ENCODE data around the gene LRRC59.

LRRC59 gene

DNA sequence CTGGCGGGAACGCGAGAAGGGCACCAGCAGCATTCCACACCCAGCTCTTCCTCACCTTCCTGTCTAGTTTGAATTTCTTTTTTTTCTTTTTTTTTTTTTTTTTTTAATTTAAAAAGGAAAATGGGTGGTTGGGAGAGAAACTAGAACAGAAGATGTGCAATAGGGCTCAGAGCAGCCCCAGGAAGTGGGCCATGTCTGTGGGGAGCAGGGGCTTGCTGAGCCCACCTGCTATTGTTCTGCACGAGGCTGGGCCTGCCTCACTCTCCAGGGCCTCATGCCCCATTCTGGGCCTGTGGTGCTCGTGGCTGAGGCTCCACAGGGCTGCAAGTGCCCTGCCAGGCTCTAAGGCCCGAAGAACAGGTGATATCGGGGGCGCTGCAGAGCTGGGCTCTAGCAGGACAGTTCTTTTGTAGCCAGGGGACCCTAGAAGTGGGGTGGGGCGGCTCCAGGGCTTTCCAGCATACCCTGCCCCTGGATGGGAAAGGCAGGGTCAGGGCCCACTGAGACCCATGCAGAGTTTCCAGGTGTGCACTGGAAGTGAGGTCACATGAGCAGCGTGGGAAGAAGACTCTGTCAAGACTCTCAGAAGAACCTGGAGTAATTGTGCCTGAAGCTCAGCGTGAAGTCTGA lies 36.7 kb downstream of the LRRC59 start:
- no peak for DNase-seq

DNA sequence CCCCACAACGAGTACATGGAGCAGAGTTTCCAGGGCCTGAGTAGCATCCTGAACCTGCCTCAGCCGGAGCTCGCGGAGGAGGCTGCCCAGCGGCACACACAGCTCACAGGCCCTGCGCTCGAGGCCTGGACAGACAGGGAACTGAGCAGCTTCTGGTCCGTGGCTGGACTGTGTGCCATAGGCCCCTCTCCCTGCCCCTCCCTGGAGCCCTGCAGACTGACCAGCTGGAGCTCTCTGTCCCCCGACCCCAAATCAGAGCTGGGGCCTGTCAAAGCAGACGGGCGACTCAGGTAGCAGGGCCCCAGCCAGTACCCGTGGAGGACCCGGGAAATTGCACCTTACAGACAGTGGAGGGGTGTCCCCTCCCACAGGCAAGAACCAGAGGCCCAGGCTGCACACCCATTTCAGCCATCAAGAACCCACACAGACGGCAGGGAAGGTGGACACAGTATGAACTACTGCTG lies 37.3 kb downstream of the LRRC59 start:
- DNase-seq, result no peak

DNA sequence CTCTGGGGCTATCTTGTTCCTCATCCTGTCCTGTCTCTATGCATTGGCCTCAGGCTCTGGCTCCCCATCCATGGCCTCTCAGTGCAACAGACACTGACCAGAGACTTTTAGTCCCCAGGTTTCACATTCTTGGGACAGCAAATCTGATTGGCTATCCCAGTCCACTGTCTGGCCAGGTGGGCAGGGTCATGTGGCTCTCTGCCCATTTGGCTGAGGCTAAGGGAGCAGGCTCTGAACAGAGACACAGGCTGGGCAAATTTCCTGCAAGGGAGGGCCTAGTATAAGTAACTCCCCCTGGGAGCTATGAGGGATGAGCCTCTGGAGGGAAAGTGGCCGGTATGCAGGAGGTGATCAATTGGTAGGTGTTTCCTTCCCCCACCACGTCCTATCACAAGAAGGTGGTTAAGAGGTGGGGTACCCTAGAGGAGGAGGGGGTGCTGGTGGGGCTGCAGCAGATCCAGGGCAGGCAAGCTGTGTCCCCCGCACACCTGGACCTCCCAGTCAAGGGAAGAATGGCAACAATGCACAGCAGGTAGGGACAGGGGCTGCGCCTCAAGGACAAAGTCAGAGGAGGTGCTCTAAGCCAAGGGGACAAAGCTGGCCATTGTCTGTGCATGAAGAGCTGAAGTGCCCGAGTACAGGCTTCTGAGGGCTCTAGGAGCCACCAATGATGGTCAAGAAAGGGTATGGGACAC lies 38.2 kb downstream of the LRRC59 start:
- no peak for DNase-seq

GRCh38 chr17:50358177-50358576 lies 39.1 kb downstream of the LRRC59 start:
- DNase-seq, result no peak

GRCh38 chr17:50356892-50357510 lies 40.3 kb downstream of the LRRC59 start:
- DNase-seq, result no peak

GRCh38 chr17:50356418-50356817 lies 40.9 kb downstream of the LRRC59 start:
- DNase-seq, result no peak

DNA sequence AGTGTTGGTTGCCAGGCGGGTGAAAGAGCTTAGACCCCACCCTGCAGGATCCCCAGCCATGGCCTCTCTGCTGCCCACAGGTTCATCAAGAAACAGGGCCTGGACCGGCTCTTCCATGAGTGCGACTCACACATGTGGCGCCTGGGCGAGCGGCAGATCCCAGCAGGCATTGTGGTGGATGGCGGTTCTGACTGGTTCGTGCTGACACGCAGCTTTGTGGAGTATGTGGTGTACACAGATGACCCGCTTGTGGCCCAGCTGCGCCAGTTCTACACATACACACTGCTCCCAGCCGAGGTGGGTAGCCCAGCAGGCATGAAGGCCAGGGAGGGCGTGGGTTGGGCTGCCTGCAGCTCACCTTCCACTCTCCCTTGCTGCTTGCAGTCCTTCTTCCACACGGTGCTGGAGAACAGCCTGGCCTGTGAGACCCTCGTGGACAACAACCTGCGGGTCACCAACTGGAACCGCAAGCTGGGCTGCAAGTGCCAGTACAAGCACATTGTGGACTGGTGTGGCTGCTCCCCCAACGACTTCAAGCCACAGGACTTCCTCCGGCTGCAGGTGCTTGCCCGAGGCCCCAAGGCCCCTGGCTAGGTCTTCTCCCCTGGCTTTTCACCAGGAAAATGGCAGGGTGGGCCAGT lies 41.5 kb downstream of the LRRC59 start:
- no peak for DNase-seq

DNA sequence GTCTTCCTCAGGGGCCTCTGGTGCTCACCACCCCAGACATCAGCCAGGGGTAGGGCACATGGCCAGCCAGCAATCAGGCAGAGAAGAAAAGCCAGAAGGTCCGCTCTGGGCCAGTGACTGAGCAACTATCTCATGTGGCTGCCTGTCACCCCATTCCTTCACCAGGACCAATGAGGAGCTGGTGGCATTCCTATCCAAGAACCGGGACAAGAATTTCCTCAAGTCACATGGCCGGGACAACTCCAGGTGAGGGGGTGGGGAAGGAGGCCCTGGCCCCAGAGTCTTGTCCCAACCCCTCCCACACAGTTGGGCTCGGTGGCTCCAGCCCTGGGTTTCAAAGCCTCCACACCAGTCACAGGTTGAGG lies 42.0 kb downstream of the LRRC59 start:
- DNase-seq, result no peak

DNA sequence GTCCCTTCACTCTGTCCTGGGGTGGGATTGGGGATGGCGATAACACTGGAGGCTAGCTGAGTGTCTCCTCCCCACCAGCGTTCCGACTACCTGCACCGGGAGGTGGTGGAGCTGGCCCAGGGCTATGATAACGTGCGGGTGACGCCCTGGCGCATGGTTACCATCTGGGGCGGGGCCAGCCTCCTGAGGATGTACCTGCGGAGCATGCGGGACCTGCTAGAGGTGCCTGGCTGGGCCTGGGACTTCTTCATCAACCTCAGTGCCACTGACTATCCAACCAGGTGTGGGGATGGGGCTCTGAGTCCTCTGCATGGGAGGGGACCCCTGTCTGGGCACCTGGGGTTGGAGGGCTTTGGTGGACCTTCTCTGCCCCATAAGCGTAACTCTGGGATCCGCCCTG lies 42.5 kb downstream of the LRRC59 start:
- DNase-seq, result no peak

- no peak for DNase-seq
Measured at GRCh38 chr17:50354198-50354597, 43.1 kb downstream of the LRRC59 start.

GRCh38 chr17:50353600-50354195 lies 43.6 kb downstream of the LRRC59 start:
- DNase-seq, result no peak

DNA sequence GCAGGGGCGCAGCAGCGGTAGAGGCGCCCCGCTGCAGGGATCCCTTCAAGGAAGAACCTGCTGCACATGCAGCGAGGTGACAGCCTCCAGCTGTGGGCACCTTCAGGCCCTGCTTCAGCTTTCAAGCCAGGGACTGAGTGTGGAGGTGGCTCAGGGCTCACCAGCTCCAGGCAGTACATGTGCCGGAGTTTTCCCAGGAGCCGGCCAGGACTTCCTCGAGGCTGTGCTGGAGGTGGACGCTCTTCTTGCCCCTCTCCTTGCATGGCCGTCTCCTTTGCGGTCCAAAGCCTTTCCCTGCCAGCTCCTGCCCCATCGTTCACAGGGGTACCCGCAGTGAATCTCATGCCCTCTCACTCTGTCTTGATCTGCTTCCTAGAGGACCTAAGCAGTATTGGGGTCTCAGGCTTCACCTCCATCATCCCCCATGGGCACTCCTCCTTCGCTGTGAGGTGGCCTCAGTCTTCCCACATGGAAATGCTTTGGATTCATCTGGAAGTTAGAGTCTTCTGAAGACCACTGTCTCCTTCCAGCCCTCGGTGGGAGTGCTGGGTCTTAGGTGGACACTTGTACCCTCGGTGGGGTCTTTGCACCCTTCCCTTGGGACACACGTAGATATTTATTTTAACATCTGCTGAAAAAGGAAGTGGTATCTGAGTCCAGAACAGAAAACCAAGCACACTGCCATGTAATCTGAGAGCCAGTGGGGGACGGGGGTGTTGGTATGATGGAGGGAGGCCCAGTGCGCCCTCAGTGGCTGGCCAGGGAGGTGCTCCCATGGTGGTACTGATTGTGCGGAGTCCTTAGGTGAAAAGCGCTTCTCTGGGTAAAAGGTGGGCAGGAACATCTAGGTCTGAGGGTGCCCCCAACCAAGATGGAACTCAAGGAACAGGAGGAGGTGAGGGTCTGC lies 44.4 kb downstream of the LRRC59 start:
- DNase-seq, result no peak

GRCh38 chr17:50352072-50352692 lies 45.1 kb downstream of the LRRC59 start:
- DNase-seq, result no peak

DNA sequence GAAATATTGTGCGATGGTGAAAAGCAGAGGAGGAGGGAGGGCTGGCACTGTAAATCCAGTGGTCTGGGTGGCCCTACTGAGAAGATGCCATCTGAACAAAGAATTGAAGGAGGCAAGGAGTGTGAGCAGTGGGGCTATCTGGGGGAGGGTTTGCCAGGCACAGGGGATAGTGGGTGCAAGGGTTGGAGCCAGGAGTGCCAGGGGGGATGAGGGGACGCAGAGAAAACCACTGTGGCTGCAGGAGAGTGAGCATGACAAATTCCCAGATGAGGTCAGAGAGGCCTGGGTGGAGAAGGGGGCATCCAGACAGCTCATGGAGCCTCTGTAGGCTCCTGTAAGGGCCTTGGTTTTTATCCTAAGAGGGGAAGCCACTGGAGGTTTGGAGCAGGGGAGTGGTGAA lies 46.6 kb downstream of the LRRC59 start:
- no peak for DNase-seq

- no peak for DNase-seq
Measured at GRCh38 chr17:50349243-50349600, 48.1 kb downstream of the LRRC59 start.

GRCh38 chr17:50348522-50349242 lies 48.6 kb downstream of the LRRC59 start:
- no peak for DNase-seq

GRCh38 chr17:50347894-50348291 lies 49.4 kb downstream of the LRRC59 start:
- no peak for DNase-seq

GRCh38 chr17:50347117-50347893 lies 50.0 kb downstream of the LRRC59 start:
- no peak for DNase-seq

DNA sequence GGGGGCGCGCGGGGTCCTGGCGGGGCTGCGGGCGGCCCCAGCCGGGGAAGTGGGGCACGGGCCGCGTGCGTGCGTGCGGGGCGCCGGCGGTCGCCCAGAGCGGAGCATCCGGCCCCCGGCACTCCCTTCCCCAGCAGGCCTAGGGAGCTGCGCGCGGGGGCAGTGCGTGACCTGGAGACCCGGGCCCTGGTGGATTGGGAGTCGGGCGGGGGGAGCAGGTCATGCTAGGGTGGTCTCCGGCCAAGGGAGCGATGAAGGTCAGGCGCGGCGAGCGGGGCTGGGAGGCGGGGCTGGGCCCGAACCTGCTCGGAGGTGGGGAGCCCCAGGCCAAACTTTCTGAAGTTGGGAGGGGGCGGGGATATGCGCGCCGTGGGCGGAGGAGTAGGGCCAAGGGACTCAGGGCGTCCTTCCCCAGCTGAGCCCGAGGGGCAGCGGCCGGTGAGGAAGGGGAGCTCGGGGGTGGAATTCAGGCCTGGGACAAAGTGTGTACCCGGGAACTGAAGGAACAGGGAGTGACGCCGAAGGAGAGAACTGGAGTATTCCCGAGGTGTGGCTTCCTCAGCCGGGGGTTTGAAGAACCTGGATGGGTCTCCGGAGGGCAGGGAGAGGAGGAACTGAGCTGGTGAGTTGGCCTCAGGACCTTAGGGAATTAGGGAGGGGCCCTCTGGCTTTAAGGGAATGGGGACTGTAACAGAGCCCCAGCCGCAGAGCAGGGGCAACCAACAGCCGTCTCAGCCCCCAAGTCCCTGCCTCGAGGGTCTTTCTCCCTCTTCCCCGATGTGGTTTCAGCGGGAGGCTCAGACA lies 50.8 kb downstream of the LRRC59 start:
- no peak for DNase-seq
